IMR-90 (cell line): ENCODE data around the gene TBC1D22A. TPM values are rescaled to one million over a fixed set of nuclear protein-coding genes. Genes with fewer than 3 reads are reported as not detected.

ENCODE experiments used
- ATAC-seq: fragments of 200-7000 bp; cut with Tn5 transposase; 2 replicates; pipeline ENCODE4 v1.9.1; 2020; ENCODE audit warnings: low read depth, mild to moderate bottlenecking, moderate library complexity
- BruUV-seq: library from RNA; stranded (reverse); fragments of 400-500 nt; replicated peaks from 2 replicates; lab custom pipeline; 2021; lab: Mats Ljungman, UMichigan
- CTCF ChIA-PET: fragments of 300-600 bp; formaldehyde crosslinking; extraction: SDS; loops from one replicate; lab custom pipeline; 2021; ENCODE audit warnings: antibody characterized with exemption; lab: Yijun Ruan, JAX
- POLR2A ChIA-PET: fragments of 300-600 bp; sonication (Branson Sonifier 250); formaldehyde crosslinking; loops from one replicate; lab custom pipeline; 2022; ENCODE audit warnings: antibody characterized with exemption; ENCODE audit not compliant: unreplicated experiment; lab: Charles Lee
- DNase-seq: peaks from one replicate; pipeline ENCODE4 v3.0.0; 2013
- H2AFZ ChIP-seq: replicated peaks from 2 replicates; pipeline ENCODE3; 2013; ENCODE audit warnings: low read length, mild to moderate bottlenecking; ENCODE audit not compliant: poor library complexity
- H2AK5ac ChIP-seq: 2 replicates; pipeline ENCODE4 v1.6.1; 2013; ENCODE audit warnings: low read depth, low read length, inconsistent platforms
- H2AK9ac ChIP-seq: replicated peaks from 2 replicates; pipeline ENCODE3; 2013; ENCODE audit warnings: mild to moderate bottlenecking, low read depth, low read length, moderate library complexity; ENCODE audit not compliant: poor library complexity
- H2BK120ac ChIP-seq: 2 replicates; pipeline ENCODE4 v1.6.1; 2013; ENCODE audit warnings: low read depth, low read length, inconsistent platforms
- H2BK15ac ChIP-seq: 3 replicates; pipeline ENCODE4 v1.6.1; 2013; ENCODE audit warnings: low read depth, low read length, inconsistent platforms
- H2BK20ac ChIP-seq: 2 replicates; pipeline ENCODE4 v1.6.1; 2013; ENCODE audit warnings: low read depth, mild to moderate bottlenecking, inconsistent platforms, low read length, moderate library complexity
- H2BK5ac ChIP-seq: 2 replicates; pipeline ENCODE4 v1.6.1; 2013; ENCODE audit warnings: mild to moderate bottlenecking, low read depth, low read length, inconsistent platforms; ENCODE audit not compliant: poor library complexity, severe bottlenecking
- H3K14ac ChIP-seq: replicated peaks from 2 replicates; pipeline ENCODE4 v1.6.1; 2013; ENCODE audit warnings: low read depth, low read length, inconsistent platforms
- H3K18ac ChIP-seq: 2 replicates; pipeline ENCODE4 v1.6.1; 2013; ENCODE audit warnings: low read depth, low read length, control low read depth
- H3K23ac ChIP-seq: 2 replicates; pipeline ENCODE4 v1.6.1; 2013; ENCODE audit warnings: low read depth, low read length, inconsistent platforms
- H3K27ac ChIP-seq: 2 replicates; pipeline ENCODE4 v1.5.1; 2013; ENCODE audit warnings: mild to moderate bottlenecking, control low read depth, low read length; ENCODE audit not compliant: insufficient read depth
- H3K27me3 ChIP-seq: 2 replicates; pipeline ENCODE4 v1.6.1; 2013; ENCODE audit warnings: low read length; ENCODE audit not compliant: control insufficient read depth, insufficient read depth
- H3K36me3 ChIP-seq: 2 replicates; pipeline ENCODE4 v1.6.1; 2013; ENCODE audit warnings: low read length, mixed read lengths; ENCODE audit not compliant: control insufficient read depth, insufficient read depth
- H3K4ac ChIP-seq: 2 replicates; pipeline ENCODE4 v1.6.1; 2013; ENCODE audit warnings: low read depth, low read length, inconsistent platforms
- H3K4me1 ChIP-seq: 2 replicates; pipeline ENCODE4 v1.6.1; 2013; ENCODE audit warnings: low read length, mixed read lengths; ENCODE audit not compliant: control insufficient read depth, insufficient read depth
- H3K4me2 ChIP-seq: 2 replicates; pipeline ENCODE4 v1.6.1; 2013; ENCODE audit warnings: low read depth, mild to moderate bottlenecking, control low read depth, low read length, moderate library complexity
- H3K4me3 ChIP-seq: 2 replicates; pipeline ENCODE4 v1.5.1; 2013; ENCODE audit warnings: low read depth, mild to moderate bottlenecking, control low read depth, low read length, moderate library complexity; ENCODE audit not compliant: insufficient read depth
- H3K56ac ChIP-seq: 2 replicates; pipeline ENCODE4 v1.6.1; 2013; ENCODE audit warnings: low read length, inconsistent platforms; ENCODE audit not compliant: insufficient read depth; ENCODE audit errors: extremely low read depth
- H3K79me1 ChIP-seq, 2 experiments: 2 replicates each; pipeline ENCODE4 v1.6.1; 2013; ENCODE audit warnings: low read length in 2 of 2, inconsistent platforms in 1 of 2, low read depth in 1 of 2
- H3K9ac ChIP-seq: 2 replicates; pipeline ENCODE4 v1.6.1; 2013; ENCODE audit warnings: low read depth, low read length, control low read depth
- H3K9me1 ChIP-seq: 2 replicates; pipeline ENCODE4 v1.6.1; 2013; ENCODE audit warnings: low read length, inconsistent platforms; ENCODE audit not compliant: insufficient read depth
- H3K9me3 ChIP-seq: 2 replicates; pipeline ENCODE4 v1.6.1; 2013; ENCODE audit warnings: low read length; ENCODE audit not compliant: control insufficient read depth, insufficient read depth
- H4K20me1 ChIP-seq: 2 replicates; pipeline ENCODE4 v1.6.1; 2013; ENCODE audit warnings: low read length, inconsistent platforms; ENCODE audit not compliant: insufficient read depth
- H4K5ac ChIP-seq: 2 replicates; pipeline ENCODE4 v1.6.1; 2013; ENCODE audit warnings: mild to moderate bottlenecking, low read depth, low read length, control low read depth
- H4K8ac ChIP-seq, 2 experiments: 2 replicates each; pipeline ENCODE4 v1.6.1; 2013; ENCODE audit warnings: low read depth in 2 of 2, low read length in 2 of 2, control low read depth in 1 of 2, inconsistent platforms in 1 of 2
- H4K91ac ChIP-seq: 2 replicates; pipeline ENCODE4 v1.6.1; 2013; ENCODE audit warnings: low read depth, low read length, inconsistent platforms; ENCODE audit not compliant: insufficient read depth
- CEBPB ChIP-seq: IDR thresholded peaks from 2 replicates; pipeline ENCODE4 v1.6.1; 2012; ENCODE audit warnings: low read depth, low read length, improper control_type of control experiment
- MAFK ChIP-seq: IDR thresholded peaks from 2 replicates; pipeline ENCODE4 v1.6.1; 2012; ENCODE audit warnings: low read depth, low read length, improper control_type of control experiment
- WGBS, 2 experiments: methylation state at CpG; one replicate each; pipeline versions ENCODE4 v1.1.5 to v1.1.7; 2013; ENCODE audit warnings: missing lambda C conversion rate in 2 of 2; ENCODE audit not compliant: insufficient read length in 1 of 2; ENCODE audit errors: extremely low coverage in 2 of 2; 5-methylcytosine and 5-hydroxymethylcytosine counted together
- dilution Hi-C: fragments of 300-500 bp; cut with HindIII; formaldehyde crosslinking; loops from one replicate; pipeline ENCODE4 v1.14.3; 2018; ENCODE audit warnings: low sequenced_read_pairs; ENCODE audit not compliant: unreplicated experiment
- in situ Hi-C: fragments of 300-500 bp; cut with MboI; formaldehyde crosslinking; loops from 3 replicates; pipeline ENCODE4 v1.14.3; 2019; ENCODE audit warnings: low sequenced_read_pairs, inconsistent platforms, mixed read lengths
- intact Hi-C: fragments of 100-400 bp; cut with micrococcal nuclease; formaldehyde crosslinking; loops from 2 replicates; pipeline ENCODE4 v1.10.0; 2022
- polyA plus RNA-seq, 3 experiments: library from polyadenylated mRNA; depleted of rRNA; stranded (reverse); fragments of >200 nt; gene quantifications; 2 replicates each; pipeline ENCODE4 v1.2.3, GENCODE V29; 2012; ENCODE audit warnings: low replicate concordance in 1 of 3
- total RNA-seq: library from RNA; depleted of rRNA; stranded (reverse); fragments of >200 nt; gene quantifications from 2 replicates; pipeline ENCODE4 v1.2.3, GENCODE V29; 2012

TBC1D22A gene
- total and polyA plus RNA-seq, 2 of the 4 experiments (the other 2 are of a cell fraction), result 9.0 to 16.7 TPM

- in situ Hi-C loops, result no loop called here
- Histone ChIP-seq H2BK20ac (no peak overlapping the region), H2BK120ac (no peak overlapping the region), H2AK9ac (no peak overlapping the region), H3K9me3 (peaks cover 3% of the 10 kb centered on the region; the same call in 1 of the 2 replicates), H3K27me3 (peaks cover 2% of the 10 kb centered on the region; the same call in 1 of the 2 replicates), H3K4me2 (no peak overlapping the region), H3K56ac (no peak overlapping the region), H2BK5ac (no peak overlapping the region), H3K27ac (no peak overlapping the region), H2BK15ac (no peak overlapping the region), H3K9ac (no peak overlapping the region), H3K9me1 (no peaks in the 10 kb centered on the region), H4K5ac (no peak overlapping the region), H3K4me3 (no peak overlapping the region), H3K79me1 (no peaks in the 10 kb centered on the region), H2AK5ac (no peak overlapping the region), H3K4ac (no peak overlapping the region), H4K91ac (no peak overlapping the region), H4K8ac (no peak overlapping the region), H3K18ac (no peak overlapping the region), H2AFZ (no peak overlapping the region), H3K36me3 (no peaks in the 10 kb centered on the region), H3K14ac (no peak overlapping the region), H4K20me1 (no peaks in the 10 kb centered on the region), H3K23ac (no peak overlapping the region), H3K4me1 (no peaks in the 10 kb centered on the region)
- ChIA-PET POLR2A (interaction anchor here (0.7 kb wide), 1 partner anchor 15 kb away, joined by 5 read pairs; no protein-coding TSS in a partner anchor), CTCF (no interaction called here)
- dilution Hi-C loops, result no loop called here
- BruUV-seq, result no TSS peak
- no CpG with 5 or more reads among the region's 14 CpGs for WGBS, 2 experiments
- no peak for DNase-seq
- intact Hi-C loops, result no loop called here
- no peak for ATAC-seq
- TF ChIP-seq CEBPB (no peak), MAFK (no peak)
Measured at GRCh38 chr22:47208630-47209029, 446.2 kb downstream of the TBC1D22A start.
